Measurements from ENCODE around the gene CCDC71L. TPM values are rescaled to one million over a fixed set of nuclear protein-coding genes. Genes with fewer than 3 reads are reported as not detected.

CCDC71L gene
- polyA plus RNA-seq, 1 of the 3 experiments (the other 2 are of a cell fraction) = 30.0 TPM

DNA sequence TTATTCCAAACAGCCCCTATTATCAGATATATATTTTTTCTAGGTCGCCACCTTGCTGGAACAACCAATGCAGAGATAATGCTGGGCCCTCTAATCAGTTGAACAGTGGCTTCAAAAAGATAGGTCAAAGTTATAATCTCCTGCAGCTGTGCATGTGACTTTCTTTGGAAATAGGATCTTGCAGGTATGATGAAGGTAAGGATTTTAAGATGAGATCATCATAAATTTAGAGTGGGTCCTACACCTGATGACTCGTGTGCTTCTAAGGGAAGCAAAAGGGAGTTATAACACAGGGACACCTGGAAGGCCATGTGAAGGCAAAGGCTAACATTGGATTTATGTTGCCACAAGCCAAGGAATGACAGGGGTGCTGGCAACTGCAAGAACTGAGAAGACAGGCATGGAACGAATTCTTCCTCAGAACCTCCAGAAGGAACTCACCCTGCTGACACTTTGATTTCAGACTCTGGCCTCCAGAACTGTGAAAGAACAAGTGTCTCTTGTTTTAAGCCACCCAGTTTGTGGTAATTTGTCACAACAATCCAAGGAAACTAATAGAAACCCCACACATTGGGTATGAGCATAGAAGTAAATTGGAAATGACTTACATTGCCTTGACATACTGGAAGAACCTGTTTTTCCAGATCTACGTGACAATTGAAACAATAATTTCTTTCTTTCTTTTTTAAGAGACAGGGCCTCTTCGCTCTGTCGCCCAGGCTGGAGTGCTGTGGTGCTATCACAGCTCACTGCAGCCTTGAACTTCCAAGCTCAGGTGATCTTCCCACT, 34.4 kb downstream of the CCDC71L start (continued):
- TF ChIP-seq EZH2phosphoT487 (IDR thresholded peaks at IDR 0.05; ENCODE audit: borderline replicate concordance, low read depth) = no peak
- no peak for TF ChIP-seq NFIC (IDR thresholded peaks at IDR 0.05; ENCODE audit: borderline replicate concordance)
- no peak for TF ChIP-seq RAD21 (IDR thresholded peaks at IDR 0.05; ENCODE audit: low read length)
- TF ChIP-seq, protein P1, sequence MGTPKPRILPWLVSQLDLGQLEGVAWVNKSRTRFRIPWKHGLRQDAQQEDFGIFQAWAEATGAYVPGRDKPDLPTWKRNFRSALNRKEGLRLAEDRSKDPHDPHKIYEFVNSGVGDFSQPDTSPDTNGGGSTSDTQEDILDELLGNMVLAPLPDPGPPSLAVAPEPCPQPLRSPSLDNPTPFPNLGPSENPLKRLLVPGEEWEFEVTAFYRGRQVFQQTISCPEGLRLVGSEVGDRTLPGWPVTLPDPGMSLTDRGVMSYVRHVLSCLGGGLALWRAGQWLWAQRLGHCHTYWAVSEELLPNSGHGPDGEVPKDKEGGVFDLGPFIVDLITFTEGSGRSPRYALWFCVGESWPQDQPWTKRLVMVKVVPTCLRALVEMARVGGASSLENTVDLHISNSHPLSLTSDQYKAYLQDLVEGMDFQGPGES (IDR thresholded peaks at IDR 0.05; ENCODE audit: low read depth, low read length) = no peak
- TF ChIP-seq TCF12 (IDR thresholded peaks at IDR 0.05) = no peak
- TF ChIP-seq RCOR1 (IDR thresholded peaks at IDR 0.05; ENCODE audit: low read length) = no peak
- TF ChIP-seq, protein P2, sequence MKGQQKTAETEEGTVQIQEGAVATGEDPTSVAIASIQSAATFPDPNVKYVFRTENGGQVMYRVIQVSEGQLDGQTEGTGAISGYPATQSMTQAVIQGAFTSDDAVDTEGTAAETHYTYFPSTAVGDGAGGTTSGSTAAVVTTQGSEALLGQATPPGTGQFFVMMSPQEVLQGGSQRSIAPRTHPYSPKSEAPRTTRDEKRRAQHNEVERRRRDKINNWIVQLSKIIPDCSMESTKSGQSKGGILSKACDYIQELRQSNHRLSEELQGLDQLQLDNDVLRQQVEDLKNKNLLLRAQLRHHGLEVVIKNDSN (IDR thresholded peaks at IDR 0.05; ENCODE audit: borderline replicate concordance, low read depth) = no peak
- TF ChIP-seq RXRA (IDR thresholded peaks at IDR 0.05; ENCODE audit: borderline replicate concordance, low read depth) = no peak
- no peak for TF ChIP-seq REST (IDR thresholded peaks at IDR 0.05; ENCODE audit: low read depth, low read length)
- TF ChIP-seq TEAD4 (IDR thresholded peaks at IDR 0.05; ENCODE audit: borderline replicate concordance, insufficient read depth) = no peak

DNA sequence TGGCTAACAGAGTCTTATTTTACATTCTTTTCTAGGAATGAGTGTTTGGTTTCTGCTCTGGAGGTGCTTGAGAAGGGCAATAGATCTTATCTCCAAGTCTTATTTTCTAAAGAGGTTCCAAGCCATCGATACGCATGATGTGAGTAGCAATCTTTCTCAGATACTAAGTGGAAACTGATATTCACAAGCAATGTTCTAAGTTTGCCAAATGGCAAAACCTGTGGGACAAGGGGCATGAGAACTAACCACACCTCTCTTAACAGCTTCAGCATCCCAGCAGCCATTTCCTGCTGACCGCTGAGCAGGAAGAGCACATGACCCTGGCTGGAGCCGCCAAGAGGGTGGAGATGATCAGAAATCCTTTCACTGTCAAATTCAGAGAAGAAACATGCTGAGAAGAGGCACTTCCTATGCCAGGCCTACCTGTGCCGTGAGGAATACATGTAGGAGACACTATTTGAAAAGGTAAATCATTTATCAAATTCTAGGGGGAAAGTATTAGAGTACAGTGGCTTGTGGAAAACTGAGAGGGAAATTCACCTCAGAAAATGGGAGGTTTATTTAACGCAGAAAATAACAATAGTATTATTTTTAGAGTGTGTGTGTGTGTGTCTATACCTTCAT, 35.2 kb downstream of the CCDC71L start:
- no peak overlapping the region for H3K4me3 ChIP-seq (ENCODE audit: low read depth in 2 of 2, low read length in 1 of 2)
- no peaks in the 10 kb centered on the region for H3K9me2 ChIP-seq
- no peak overlapping the region for H2AFZ ChIP-seq (ENCODE audit: low read depth)
- H3K9me3 ChIP-seq = peaks cover 10% of the 10 kb centered on the region; the same call in 1 of the 2 replicates
- no peaks in the 10 kb centered on the region for H3K27me3 ChIP-seq (ENCODE audit: insufficient read depth)
- ChIA-PET CTCF (no interaction called here), POLR2A (no interaction called here)
- H3K27ac ChIP-seq (ENCODE audit: low read depth in 2 of 2, low read length in 1 of 2) = no peak overlapping the region
- DNase-seq = no peak
- no peak overlapping the region for H3K4me2 ChIP-seq
- no peaks in the 10 kb centered on the region for H4K20me1 ChIP-seq (ENCODE audit: insufficient read depth)
- no peaks in the 10 kb centered on the region for H3K79me2 ChIP-seq (ENCODE audit: insufficient read depth)
- no peaks in the 10 kb centered on the region for H3K4me1 ChIP-seq (ENCODE audit: control insufficient read depth in 1 of 2, insufficient read depth in 2 of 2, low read depth in 1 of 2, low read length in 1 of 2)
- 68% methylated on average over 6 of the region's 6 CpGs for WGBS (ENCODE audit: low lambda C conversion rate)
- H3F3A ChIP-seq (replicated peaks; ENCODE audit: insufficient read depth) = no peaks in the 10 kb centered on the region
- peaks cover 0 to 3% of the 10 kb centered on the region in 2 experiments for H3K36me3 ChIP-seq (replicated peaks in 1 of 2; ENCODE audit: control insufficient read depth in 1 of 2, insufficient read depth in 2 of 2, low read length in 1 of 2)
- no peak overlapping the region for H3K9ac ChIP-seq
- TF ChIP-seq POLR2AphosphoS5 (IDR thresholded peaks at IDR 0.05; ENCODE audit: low read depth, low read length) (no peak), ELF1 (IDR thresholded peaks at IDR 0.05) (no peak), TAF1 (IDR thresholded peaks at IDR 0.05; ENCODE audit: borderline replicate concordance, low read depth, low read length) (no peak), PBX3 (IDR thresholded peaks at IDR 0.05) (no peak), RFX5 (IDR thresholded peaks at IDR 0.05; ENCODE audit: low read length) (no peak), SIN3A (IDR thresholded peaks at IDR 0.05; ENCODE audit: borderline replicate concordance, low read depth, low read length) (no peak), GATA2 (CRISPR knock-in tag; IDR thresholded peaks at IDR 0.05) (no peak), RAD21 (IDR thresholded peaks at IDR 0.05; ENCODE audit: low read length) (no peak), REST (IDR thresholded peaks at IDR 0.05; ENCODE audit: low read depth, low read length) (no peak), YY1 (IDR thresholded peaks at IDR 0.05; ENCODE audit: low read depth) (no peak), FOXM1 (IDR thresholded peaks at IDR 0.05; ENCODE audit: low read depth) (no peak), EZH2phosphoT487 (IDR thresholded peaks at IDR 0.05; ENCODE audit: borderline replicate concordance, low read depth) (no peak)
